Skeletal muscle tissue (tissue), 4 donors: ENCODE results near the gene INSYN1. TPM values are rescaled to one million over a fixed set of nuclear protein-coding genes. Genes with fewer than 3 reads are reported as not detected.
A peak's percentile ranks its signal among the peaks of the same experiment; 100 is the strongest.
"Not testable (repeated sequence)": the region's sequence is repeated elsewhere in the genome, so short reads cannot be mapped to it uniquely, and the experiment has no call there.

Experiments
- H3K27ac ChIP-seq: one replicate; pipeline ENCODE4 v1.7.0; 2013; ENCODE audit warnings: mild to moderate bottlenecking, low read depth, low read length, inconsistent platforms
- H3K27me3 ChIP-seq, 3 donors: one replicate each; pipeline ENCODE4 v1.7.0; 2013; ENCODE audit warnings: low read length in 3 of 3; ENCODE audit not compliant: control insufficient read depth in 3 of 3, insufficient read depth in 3 of 3
- H3K36me3 ChIP-seq, 3 donors: one replicate each; pipeline ENCODE4 v1.7.0; 2013; ENCODE audit warnings: low read length in 3 of 3; ENCODE audit not compliant: control insufficient read depth in 3 of 3, insufficient read depth in 3 of 3
- H3K4me1 ChIP-seq, 3 donors: one replicate each; pipeline ENCODE4 v1.7.0; 2013; ENCODE audit warnings: low read length in 3 of 3, mild to moderate bottlenecking in 3 of 3; ENCODE audit not compliant: control insufficient read depth in 3 of 3, insufficient read depth in 3 of 3
- H3K4me3 ChIP-seq, 3 donors: one replicate each; pipeline ENCODE4 v1.7.0; 2013; ENCODE audit warnings: low read length in 3 of 3
- H3K9ac ChIP-seq, 3 donors: one replicate each; pipeline ENCODE4 v1.7.0; 2013; ENCODE audit warnings: low read length in 3 of 3, mild to moderate bottlenecking in 3 of 3, moderate library complexity in 2 of 3, low read depth in 1 of 3
- H3K9me3 ChIP-seq, 3 donors: one replicate each; pipeline ENCODE4 v1.7.0; 2013; ENCODE audit warnings: low read length in 3 of 3; ENCODE audit not compliant: control insufficient read depth in 3 of 3
- total RNA-seq: library from RNA; depleted of rRNA; stranded (reverse); fragments of >200 nt; gene quantifications from one replicate; pipeline ENCODE4 v1.2.3, GENCODE V29; 2014
- donor health status: Osteomylitis.

The INSYN1 gene
- total RNA-seq, 1 donor from 2014 or later, result 2.1 TPM

- Histone ChIP-seq H3K9ac (no peak overlapping the region), H3K4me1 (peaks cover 0 to 4% (median 0%) of the 10 kb centered on the region in 3 donors), H3K27me3 (no peaks in the 10 kb centered on the region), H3K4me3 (no peak overlapping the region), H3K36me3 (peaks cover 50 to 67% (median 57%) of the 10 kb centered on the region in 3 donors), H3K27ac (no peak overlapping the region), H3K9me3 (no peaks in the 10 kb centered on the region)
Measured at GRCh38 chr15:73708691-73709090, 44.5 kb downstream of the INSYN1 start.

GRCh38 chr15:73704869-73705645 is 48.1 kb downstream of the INSYN1 start:
- Histone ChIP-seq H3K4me1 (peaks cover 0 to 4% (median under 1%) of the 10 kb centered on the region in 3 donors), H3K9ac (no peak overlapping the region), H3K4me3 (no peak overlapping the region), H3K36me3 (peaks cover 26 to 47% (median 38%) of the 10 kb centered on the region in 3 donors), H3K27ac (no peak overlapping the region), H3K27me3 (no peaks in the 10 kb centered on the region), H3K9me3 (no peaks in the 10 kb centered on the region)

GRCh38 chr15:73704142-73704868 is 48.8 kb downstream of the INSYN1 start:
- not testable (repeated sequence) for H3K4me1 ChIP-seq, H3K4me3 ChIP-seq, H3K9me3 ChIP-seq, H3K9ac ChIP-seq, H3K27me3 ChIP-seq, H3K27ac ChIP-seq
- peaks cover 21 to 41% (median 38%) of the 10 kb centered on the region in 3 donors for H3K36me3 ChIP-seq

GRCh38 chr15:73703601-73704000 is 49.5 kb downstream of the INSYN1 start:
- H3K4me1 ChIP-seq, H3K27ac ChIP-seq, H3K4me3 ChIP-seq, H3K9ac ChIP-seq, H3K27me3 ChIP-seq, H3K9me3 ChIP-seq: not testable (repeated sequence)
- H3K36me3 ChIP-seq, result peaks cover 17 to 37% (median 35%) of the 10 kb centered on the region in 3 donors

- not testable (repeated sequence) for H3K27me3 ChIP-seq, H3K4me1 ChIP-seq, H3K9ac ChIP-seq, H3K27ac ChIP-seq, H3K9me3 ChIP-seq, H3K4me3 ChIP-seq
- H3K36me3 ChIP-seq, result peaks cover 10 to 26% (median 26%) of the 10 kb centered on the region in 3 donors
Measured at GRCh38 chr15:73702311-73703239, 50.6 kb downstream of the INSYN1 start.

GRCh38 chr15:73700041-73700842 is 52.9 kb downstream of the INSYN1 start:
- H3K36me3 ChIP-seq, result peaks cover 3 to 9% (median 9%) of the 10 kb centered on the region in 3 donors

GRCh38 chr15:73699249-73700040 is 53.7 kb downstream of the INSYN1 start:
- no peak overlapping the region for H3K4me3 ChIP-seq
- H3K9me3 ChIP-seq, result no peaks in the 10 kb centered on the region
- no peak overlapping the region for H3K27ac ChIP-seq
- peaks cover 3 to 6% (median 4%) of the 10 kb centered on the region in 3 donors for H3K36me3 ChIP-seq
- no peak overlapping the region for H3K9ac ChIP-seq
- no peaks in the 10 kb centered on the region for H3K27me3 ChIP-seq
- peaks cover 24 to 40% (median 39%) of the 10 kb centered on the region in 3 donors for H3K4me1 ChIP-seq

More at GRCh38 chr15:73700041-73700842, 52.9 kb downstream of the INSYN1 start:
- Histone ChIP-seq H3K27ac (no peak overlapping the region), H3K9ac (no peak overlapping the region), H3K4me1 (peaks cover 23 to 32% (median 31%) of the 10 kb centered on the region in 3 donors), H3K27me3 (no peaks in the 10 kb centered on the region), H3K4me3 (no peak overlapping the region), H3K9me3 (no peaks in the 10 kb centered on the region)

GRCh38 chr15:73697033-73697467 is 56.1 kb downstream of the INSYN1 start:
- Histone ChIP-seq H3K4me1 (peaks cover 31 to 50% (median 47%) of the 10 kb centered on the region in 3 donors), H3K9ac (peak overlapping the region in 2 of 3 donors; percentile 18 to 50)

More at GRCh38 chr15:73697033-73697467, 56.1 kb downstream of the INSYN1 start:
- no peaks in the 10 kb centered on the region for H3K9me3 ChIP-seq
- peaks cover 0 to 2% (median 0%) of the 10 kb centered on the region in 3 donors for H3K36me3 ChIP-seq
- H3K27ac ChIP-seq, result peak overlapping the region; percentile 62
- peak overlapping the region in 2 of 3 donors; percentile 33 to 52 for H3K4me3 ChIP-seq
- H3K27me3 ChIP-seq, result no peaks in the 10 kb centered on the region
